Ecto neural progenitor cell (in vitro differentiated cells): Measurements from ENCODE around the gene MBD6.

Source experiments
- DNase-seq: peaks from one replicate; pipeline ENCODE4 v3.0.0-alpha.2; 2018; ENCODE audit warnings: low spot score

Gene MBD6, protein sequence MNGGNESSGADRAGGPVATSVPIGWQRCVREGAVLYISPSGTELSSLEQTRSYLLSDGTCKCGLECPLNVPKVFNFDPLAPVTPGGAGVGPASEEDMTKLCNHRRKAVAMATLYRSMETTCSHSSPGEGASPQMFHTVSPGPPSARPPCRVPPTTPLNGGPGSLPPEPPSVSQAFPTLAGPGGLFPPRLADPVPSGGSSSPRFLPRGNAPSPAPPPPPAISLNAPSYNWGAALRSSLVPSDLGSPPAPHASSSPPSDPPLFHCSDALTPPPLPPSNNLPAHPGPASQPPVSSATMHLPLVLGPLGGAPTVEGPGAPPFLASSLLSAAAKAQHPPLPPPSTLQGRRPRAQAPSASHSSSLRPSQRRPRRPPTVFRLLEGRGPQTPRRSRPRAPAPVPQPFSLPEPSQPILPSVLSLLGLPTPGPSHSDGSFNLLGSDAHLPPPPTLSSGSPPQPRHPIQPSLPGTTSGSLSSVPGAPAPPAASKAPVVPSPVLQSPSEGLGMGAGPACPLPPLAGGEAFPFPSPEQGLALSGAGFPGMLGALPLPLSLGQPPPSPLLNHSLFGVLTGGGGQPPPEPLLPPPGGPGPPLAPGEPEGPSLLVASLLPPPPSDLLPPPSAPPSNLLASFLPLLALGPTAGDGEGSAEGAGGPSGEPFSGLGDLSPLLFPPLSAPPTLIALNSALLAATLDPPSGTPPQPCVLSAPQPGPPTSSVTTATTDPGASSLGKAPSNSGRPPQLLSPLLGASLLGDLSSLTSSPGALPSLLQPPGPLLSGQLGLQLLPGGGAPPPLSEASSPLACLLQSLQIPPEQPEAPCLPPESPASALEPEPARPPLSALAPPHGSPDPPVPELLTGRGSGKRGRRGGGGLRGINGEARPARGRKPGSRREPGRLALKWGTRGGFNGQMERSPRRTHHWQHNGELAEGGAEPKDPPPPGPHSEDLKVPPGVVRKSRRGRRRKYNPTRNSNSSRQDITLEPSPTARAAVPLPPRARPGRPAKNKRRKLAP

DNA sequence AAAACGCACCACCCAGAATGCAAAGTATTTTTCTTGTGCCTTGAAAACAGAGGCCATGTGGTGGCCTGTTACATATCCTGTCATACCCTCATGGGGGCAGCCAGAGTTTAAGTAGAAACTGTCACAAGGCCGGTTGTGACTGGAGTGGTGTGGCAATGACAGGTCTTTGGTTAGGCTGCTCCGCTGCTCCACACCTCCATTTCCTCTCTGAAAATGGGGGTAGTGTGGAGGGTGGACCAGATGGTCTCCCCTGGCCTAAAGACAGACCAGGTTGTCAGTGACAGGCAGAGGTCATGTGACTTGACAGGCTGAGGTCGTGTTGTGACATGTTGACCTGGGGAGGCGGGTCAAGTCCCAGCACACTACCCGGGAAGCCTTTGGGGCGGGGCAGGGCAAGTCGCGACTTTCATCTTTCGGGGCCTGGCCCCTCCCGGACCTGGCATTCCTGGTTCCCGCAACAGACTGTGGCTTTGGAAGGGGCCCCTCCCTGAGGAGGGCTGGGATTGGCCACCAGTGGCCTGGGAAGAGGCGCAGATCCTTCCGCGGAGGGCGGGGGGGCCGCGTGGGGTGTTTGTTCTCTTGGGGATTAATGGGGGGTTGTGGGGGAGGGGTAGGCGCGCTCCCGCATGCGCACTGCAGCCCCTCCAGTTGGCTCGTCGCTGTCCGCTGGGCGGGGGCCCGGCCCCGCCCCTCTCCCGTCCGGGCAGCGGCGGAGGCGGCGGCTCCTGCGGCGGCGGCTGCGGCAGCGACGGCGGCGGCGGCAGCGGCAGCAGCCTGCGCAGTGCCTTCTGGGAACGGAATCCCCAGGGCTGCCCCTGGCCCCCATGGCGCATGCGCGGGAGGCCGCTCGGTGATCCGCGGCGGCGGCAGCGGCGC is at the start of gene MBD6:
TSS of gene MBD6 (plus strand) at position 814 of the 876 bp plus-strand sequence. CDS start 1,480 bp downstream, outside the sequence.
- DNase-seq: peak; percentile 99

DNA sequence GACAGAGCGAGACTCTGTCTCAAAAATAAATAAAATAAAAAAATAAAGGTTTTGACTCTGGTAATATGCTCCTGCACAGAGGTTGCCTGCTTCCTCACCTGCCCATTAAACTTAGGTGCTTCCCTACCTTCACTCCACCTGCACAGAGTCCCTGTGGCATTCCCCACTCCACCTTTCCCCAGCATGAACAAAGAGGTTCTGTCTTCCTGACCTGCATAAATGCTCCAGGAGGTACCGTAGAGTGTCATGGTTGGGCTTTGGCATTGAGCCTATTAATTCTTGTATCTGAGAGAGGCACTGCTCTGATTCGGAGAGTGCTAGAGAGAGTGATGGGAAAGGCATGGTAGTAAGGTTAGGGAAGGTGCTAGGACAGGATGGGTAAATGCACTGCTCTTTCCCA is 49.2 kb upstream of the MBD6 start:
- DNase-seq: no peak

DNA sequence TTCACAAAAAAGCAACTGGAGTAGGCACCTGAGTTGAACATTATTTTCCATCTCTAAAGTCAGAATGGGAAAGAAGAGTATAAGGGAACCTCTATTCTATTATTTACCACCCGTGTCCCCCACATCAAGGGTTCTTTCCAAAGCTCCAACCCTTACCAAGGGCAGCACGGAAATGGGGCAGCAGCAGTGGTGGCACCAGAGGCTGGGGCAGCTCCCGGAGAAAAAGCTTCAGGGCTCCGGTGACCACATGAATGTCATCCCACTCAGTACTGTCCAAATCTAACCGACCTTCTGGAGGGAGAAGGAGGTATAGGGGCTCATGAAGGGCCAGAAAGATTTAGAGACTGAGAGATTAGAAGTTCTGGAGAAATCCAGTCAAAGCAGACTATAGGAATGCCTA is 48.7 kb upstream of the MBD6 start:
- DNase-seq: no peak

DNA sequence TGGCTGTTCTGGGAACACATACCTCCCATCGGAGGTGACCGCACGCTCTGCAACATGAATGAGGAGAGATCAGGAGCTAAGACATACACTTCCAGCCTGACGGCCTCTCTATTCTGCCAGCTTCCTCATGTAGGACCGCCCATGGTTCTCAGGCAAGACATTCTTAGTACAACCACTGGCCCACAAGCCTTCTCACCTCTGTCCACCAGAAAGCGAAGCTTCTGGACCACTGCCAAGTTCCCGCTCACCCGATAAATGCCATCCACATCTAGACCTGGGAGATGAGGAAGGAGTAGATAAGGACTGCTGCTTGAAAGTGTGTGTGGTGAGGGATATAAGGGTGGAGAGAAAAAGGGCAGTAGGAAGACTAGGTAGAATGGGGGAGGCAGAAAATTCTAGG is 48.2 kb upstream of the MBD6 start:
- DNase-seq: no peak

DNA sequence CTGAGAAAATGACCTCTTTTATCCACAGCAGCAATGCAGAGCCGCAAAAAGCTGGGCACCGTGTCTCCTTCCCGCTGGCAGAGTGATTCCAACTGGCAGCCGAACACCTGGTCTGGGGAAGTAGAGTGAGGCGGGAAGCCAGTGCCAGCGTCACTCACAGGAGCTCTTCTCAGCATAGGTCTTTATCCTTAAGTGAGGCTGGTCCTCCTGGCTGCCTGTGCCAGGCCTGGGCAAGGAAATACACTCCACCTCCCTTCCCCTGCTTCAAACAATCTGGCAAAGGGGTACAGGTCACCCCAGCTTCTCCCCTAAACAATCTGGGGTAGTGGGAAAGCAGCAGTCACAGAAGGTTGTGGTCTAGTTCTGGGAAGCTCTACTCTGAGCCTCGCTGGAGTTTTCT is 47.8 kb upstream of the MBD6 start:
- DNase-seq: no peak

DNA sequence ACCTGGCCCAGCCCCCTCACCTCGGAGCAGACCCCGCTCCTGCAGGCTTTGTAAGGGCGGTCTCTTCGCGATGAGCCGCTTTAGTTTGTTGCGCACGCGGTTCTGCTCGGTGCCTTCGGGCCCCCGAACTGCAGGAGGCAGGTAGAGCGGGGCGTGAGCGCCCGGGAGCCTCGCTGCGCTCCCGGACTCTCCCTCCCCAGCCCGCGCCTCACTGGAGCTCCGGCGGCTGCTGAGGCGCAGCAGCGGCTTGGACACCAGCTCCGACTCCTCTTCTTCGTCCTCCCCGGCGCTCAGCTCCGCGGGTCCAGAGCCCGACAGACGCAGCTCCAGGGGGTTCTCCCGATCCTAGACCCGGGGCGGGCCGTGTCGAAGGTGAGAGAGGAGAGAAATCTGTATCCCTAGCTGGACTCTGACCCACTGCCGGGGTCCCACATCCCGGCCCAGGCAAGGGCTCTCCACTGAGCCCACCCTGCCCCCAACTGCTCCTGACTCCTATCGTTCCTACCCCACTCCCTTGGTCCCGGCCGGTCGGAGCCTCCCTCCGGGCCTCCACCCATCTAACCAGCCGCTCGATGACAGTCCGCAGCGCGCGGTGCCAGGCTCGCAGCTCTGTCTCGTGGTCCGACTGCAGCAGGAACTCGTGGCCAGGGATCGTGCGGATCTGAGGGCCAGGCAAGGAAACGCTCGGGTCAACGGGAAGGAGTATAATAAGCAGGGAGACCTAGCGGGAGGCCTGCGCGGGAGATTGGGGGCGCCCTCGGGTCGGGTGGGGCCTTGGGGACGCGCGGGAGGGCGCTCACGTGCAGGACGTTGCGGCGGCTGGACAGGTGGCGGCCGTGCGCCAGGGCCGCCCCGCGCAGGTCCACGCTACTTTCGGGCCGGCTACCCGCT is 47.1 kb upstream of the MBD6 start:
- DNase-seq: peak; percentile 71

DNA sequence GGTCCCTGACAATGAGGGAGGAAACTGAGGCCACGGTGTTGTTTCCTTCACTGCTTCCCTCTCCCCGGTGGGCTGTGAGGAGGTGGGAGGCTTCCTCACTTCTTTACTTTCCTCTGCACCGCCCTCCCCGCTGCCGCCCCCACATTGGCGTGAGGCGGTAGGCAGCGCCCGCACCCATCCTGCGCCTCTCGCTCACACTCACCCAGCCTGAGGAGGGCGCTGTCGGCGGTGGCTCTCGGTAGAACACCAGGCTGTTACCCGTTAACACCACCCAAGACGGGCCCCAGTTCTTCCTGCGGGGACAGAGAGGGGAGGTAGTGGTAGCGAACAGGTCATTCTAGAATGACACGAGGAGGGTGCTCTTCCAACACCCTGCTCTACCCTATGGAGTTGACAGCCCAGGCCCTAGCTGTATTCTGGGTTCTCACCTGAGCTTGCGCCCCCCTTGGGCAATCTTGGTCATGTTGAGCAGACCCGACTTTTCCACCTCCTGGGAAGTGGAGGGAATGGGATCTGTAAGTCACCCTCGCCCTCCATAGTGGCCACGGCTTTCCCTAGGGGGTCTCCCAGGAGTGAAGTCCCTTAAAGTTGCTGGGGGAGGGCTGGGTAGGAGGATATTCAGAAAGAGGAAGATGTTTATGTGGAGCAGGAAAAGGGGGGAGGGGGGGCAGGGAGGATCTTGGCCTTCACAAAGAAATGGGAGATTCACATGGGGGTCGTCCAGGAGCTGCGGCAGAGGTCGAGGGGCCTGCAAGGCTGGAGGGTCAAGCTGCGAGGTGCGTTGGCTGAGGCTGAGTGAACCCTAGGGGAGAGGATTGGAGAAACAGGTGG is 46.2 kb upstream of the MBD6 start:
- DNase-seq: no peak

DNA sequence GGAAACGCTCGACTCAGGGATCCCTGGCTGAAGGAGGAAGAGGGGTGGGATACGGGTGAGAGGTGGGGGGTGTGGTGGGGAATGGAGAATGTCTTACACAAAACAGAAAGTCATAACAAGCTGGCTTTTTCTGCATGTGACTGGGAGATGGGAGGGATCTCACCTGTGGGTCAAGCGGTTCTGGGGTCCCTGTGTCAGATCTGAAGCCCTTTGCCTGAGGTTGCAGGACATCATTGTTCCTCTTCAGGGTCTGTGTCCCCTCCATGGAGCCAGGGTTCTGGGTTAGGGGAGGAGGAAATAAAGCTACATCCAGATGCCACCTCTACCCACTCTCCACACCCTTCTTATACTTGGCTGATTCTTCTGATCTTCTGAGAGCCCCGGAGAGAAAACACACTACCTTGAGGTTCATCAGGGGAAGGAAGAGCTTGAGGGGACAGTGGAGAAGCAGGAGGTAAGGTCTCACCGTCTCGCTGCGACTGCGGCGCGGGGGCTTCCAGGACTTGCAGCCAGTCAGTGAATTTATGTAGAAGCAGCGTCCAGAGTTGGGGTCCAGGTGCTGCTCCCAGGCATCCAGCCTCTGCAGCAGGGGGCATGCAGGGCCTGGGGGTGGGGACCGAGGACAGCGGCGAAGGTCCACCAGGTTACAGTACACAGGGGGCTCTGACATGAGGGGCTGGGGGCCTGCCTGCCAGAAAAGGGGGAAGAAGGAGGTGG is 45.5 kb upstream of the MBD6 start:
- DNase-seq: no peak

DNA sequence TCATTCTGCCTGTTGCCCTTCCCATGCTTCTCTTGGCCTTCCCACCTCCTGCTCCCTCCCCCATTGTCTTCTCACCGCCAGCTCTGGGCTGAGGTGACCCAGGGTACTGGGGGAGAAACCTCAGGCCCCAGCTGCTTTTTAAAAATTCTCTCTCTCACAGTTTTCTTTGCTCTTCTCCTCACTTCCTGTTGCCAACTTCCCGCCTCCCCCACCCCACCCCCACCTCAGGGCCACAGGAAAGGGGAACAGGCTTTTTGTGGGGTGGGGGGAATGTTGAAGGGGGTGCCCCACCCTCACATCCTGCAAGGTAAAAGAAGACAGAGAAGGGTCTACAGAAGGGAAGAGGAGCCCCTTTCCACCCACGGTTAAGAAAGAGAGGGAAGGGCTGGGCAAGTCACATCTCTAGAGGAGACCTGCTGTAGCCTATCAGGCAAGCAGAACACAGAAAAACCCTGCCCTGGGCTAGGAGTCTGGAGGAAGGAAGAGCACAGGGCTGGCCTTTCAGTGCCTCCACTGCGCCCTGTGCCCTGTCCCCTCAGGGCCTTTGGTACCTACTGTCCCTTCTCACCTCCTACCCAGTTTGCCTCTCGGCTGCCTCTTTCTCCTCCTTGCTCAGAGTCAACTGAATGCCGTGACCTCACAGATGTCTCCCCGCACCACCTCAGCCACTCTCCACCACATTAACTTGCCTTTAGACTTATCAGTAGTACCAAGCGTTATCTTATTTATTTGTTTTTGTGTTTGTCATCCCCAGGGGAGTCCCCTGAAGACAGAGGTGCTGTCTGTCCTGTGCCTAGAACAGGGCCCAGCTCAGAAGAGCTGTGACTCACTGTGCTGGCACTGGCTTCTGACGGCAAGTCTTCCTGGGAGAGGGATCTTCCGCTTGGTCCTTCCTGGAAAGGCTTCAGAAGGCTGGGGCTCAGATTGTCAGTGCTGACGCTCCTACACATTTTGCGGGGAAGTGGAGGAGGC is 44.6 kb upstream of the MBD6 start:
- DNase-seq: no peak

DNA sequence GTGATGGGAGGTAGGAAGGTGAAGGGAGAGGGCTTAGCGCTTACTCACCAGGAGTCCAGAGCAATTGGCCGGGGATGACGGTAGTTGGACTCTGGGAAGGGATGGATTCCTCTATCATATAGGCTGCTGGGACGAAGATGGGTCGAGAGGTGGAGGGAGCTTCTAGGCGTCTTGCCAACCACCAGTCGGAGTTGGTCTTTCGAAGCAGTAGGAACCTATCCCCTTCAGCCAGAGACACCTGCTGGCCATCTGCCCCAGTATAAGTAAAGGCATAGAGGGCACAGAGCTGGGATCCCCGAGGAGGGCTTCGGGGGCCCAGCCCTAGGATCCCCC is 43.6 kb upstream of the MBD6 start:
- DNase-seq: no peak

DNA sequence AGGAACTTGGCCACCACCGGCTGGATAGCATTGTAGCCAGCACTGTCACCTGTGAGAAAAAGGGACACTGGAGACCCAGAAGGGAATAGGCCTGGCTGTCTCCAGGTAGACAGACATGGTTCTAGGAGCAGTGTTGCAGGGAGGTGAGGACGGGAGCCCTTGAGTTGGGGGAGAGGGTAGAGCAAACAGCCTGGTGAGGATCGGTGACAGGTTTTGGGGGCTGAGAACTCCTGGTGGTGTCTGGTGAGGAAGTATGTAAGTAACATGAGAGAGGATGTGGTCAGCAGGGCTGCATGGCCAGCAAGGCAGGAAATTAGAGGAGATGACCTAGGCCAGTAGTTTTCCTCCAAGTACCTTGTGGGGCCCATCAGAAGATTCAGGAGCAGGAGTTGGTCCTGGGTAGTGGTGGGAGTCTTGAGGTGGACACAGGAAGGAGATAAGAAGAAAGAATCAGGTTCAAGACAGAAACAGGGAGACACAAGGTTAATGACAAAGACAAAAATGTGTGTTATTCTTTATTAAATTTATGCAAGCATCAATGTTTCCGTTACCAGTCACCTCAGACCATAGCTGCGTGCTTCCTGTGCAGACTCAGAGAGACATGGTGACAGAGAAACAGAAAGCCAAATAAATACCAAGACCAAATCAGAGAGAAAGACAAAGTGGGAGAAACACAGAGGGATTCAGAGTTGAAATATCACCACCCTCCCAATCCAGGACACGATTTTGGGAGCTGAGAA is 43.1 kb upstream of the MBD6 start, which contains the start of gene ARHGAP9:
TSS of gene ARHGAP9 (minus strand) at position 491 of the 740 bp plus-strand sequence. CDS start at position 31, 460 bp downstream.
- no peak for DNase-seq

DNA sequence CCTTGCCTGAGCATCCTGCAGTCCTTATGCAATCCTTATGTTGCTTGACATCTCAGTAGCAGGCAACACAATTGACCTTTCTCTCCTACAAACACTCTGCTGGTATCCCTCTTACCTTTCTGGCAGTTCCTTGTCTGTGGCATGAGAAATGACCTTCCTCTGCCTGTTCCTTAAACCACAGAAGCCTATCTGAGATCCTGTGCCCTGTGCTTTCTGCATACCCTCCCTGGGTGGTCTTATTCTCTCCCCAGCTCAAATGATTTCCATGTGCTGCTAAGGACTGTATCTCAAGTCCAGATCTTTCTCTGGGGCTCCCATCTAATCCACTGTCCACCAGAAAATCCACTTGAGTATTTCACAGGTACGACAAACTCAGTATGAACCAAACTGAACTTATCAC is 41.0 kb upstream of the MBD6 start:
- no peak for DNase-seq

DNA sequence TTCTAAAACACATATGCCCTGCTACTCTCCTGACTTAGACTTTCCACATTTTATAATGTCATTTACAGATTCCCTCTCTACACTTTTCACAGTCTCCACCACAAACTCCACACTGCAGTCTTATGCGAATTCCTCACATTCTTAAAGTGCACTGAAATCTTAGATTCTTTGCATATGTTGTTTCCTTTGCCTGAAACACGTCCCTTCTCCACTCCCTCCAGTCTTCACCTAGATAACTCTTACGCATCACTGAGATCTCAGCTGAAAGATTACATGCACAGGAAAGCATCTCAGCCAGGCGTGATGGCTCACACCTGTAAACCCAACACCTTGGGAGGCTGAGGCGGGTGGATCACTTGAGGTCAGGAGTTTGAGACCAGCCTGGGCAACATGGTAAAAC is 39.2 kb upstream of the MBD6 start:
- no peak for DNase-seq

DNA sequence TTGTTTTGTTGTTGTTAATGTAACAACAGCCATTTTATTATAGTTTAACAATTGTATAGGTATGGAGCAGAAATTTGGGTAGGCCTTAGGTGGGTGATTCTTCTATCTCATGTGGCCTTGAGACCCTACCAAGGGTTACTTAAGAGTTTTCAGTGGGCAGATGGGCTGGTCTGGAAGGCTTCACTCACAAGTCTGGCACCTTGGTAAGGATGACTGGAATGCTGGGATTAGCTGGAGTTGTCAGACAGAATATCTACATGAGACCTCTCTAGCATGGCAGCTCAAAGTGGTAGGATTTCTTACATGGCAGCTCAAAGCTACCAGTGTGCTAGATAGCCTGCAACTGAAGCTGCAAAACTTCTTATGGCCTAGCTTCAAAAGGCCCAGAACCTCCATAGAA is 36.9 kb upstream of the MBD6 start:
- no peak for DNase-seq

DNA sequence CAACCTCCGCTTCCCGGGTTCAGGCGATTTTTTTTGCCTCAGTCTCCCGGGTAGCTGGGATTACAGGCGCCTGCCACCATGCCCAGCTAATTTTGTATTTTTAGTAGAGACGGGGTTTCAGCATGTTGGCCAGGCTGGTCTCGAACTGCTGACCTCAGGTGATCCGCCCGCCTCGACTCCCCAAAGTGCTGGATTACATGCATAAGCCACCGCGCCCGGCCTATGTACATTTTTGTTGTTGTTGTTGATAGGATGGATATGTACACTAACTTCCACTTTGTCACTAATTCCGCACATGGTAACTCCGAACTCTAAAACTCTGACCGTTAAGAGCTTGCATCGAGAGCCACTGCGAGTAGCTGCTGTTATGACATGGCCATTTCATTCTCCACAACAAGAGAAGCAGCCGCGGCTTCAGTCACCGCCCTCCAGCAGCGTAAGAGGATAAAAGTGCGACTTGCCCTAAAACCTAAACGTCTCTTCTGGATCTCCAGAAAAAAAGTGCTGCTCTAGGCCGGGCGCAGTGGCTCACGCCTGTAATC is 35.5 kb upstream of the MBD6 start:
- DNase-seq: no peak

DNA sequence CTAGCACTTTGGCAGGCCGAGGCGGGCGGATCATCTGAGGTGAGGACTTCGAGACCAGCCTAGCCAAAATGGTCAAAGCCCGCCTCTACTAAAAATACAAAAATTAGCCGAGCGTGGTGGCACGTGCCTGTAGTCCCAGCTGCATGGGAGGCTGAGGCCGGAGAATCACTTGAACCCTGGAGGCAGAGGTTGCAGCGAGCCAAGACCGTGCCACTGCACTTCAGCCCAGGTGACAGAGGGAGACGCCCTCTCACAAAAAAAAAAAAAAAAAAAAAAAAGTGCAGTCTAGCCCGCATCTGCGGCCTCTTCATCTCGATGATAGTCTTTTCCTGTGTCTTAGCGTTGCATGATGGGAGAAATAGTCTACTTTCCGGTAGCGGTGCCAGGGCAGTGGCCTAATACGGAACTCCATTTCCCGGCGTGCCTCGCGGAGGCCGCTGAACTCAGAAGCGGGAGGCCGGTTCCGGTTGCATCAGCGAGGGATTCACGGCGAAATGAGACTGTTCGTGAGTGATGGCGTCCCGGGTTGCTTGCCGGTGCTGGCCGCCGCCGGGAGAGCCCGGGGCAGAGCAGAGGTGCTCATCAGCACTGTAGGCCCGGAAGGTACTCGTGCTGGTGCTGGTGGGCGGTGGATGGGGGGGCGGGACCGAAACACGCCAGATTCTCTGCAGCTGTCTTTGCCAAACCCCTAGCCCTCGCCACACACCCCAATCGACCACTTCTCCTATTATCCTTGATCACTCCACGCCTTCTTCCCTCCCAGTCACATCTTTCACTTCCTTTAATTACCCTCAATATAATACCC is 34.8 kb upstream of the MBD6 start, which contains the start of gene MARS1:
TSS of gene MARS1 (plus strand) at position 472 of the 805 bp plus-strand sequence. CDS start at position 495, 23 bp downstream.
- peak; percentile 96 for DNase-seq
